Neural crest cell (in vitro differentiated cells): ENCODE measurements around the gene NHP2. TPM values are rescaled to one million over a fixed set of nuclear protein-coding genes. Genes with fewer than 3 reads are reported as not detected.

Experiments used
- DNase-seq: peaks from one replicate; pipeline ENCODE4 v3.0.0; 2021; ENCODE audit warnings: low read depth, mixed read lengths, low spot score
- H3K27ac Mint-ChIP-seq: one replicate; pipeline ENCODE4 v1.8.0; 2021; ENCODE audit warnings: mild to moderate bottlenecking, mixed read lengths; ENCODE audit not compliant: unreplicated experiment
- H3K27me3 Mint-ChIP-seq: 2 replicates; pipeline ENCODE4 v1.8.0; 2021; ENCODE audit warnings: low read depth, mild to moderate bottlenecking, mixed read lengths
- H3K36me3 Mint-ChIP-seq: 2 replicates; pipeline ENCODE4 v1.8.0; 2021; ENCODE audit warnings: low read depth, mild to moderate bottlenecking, mixed read lengths
- H3K4me1 Mint-ChIP-seq: 2 replicates; pipeline ENCODE4 v1.8.0; 2021; ENCODE audit warnings: mixed read lengths
- H3K4me3 Mint-ChIP-seq: one replicate; pipeline ENCODE4 v1.8.0; 2021; ENCODE audit warnings: mild to moderate bottlenecking, mixed read lengths
- H3K9me3 Mint-ChIP-seq: 2 replicates; pipeline ENCODE4 v1.8.0; 2021; ENCODE audit warnings: mixed read lengths
- CTCF ChIP-seq: fragments of 200-600 bp; sonication (generic); conservative IDR thresholded peaks from 2 replicates; pipeline ENCODE4 v1.5.0; 2021; ENCODE audit warnings: antibody characterized with exemption, mild to moderate bottlenecking
- total RNA-seq: library from RNA; stranded (reverse); gene quantifications from 2 replicates; pipeline ENCODE4 v1.2.1, GENCODE V29; 2021

Gene NHP2
- total RNA-seq, 1 donor from 2014 or later: 169 TPM

- no peaks in the 10 kb centered on the region for H3K9me3 Mint-ChIP-seq
- no peak for TF ChIP-seq CTCF
- no peak for DNase-seq
- H3K4me3 Mint-ChIP-seq: no peak overlapping the region
- peaks cover 8% of the 10 kb centered on the region for H3K4me1 Mint-ChIP-seq
- H3K36me3 Mint-ChIP-seq: no peaks in the 10 kb centered on the region
- H3K27me3 Mint-ChIP-seq: peaks cover 3% of the 10 kb centered on the region
- H3K27ac Mint-ChIP-seq: no peak overlapping the region
Measured at GRCh38 chr5:178121391-178122276, 32.1 kb downstream of the NHP2 start.

- H3K27me3 Mint-ChIP-seq: peaks cover 10% of the 10 kb centered on the region
- H3K4me1 Mint-ChIP-seq: peaks cover 14% of the 10 kb centered on the region
- H3K36me3 Mint-ChIP-seq: no peaks in the 10 kb centered on the region
- no peak overlapping the region for H3K4me3 Mint-ChIP-seq
- H3K9me3 Mint-ChIP-seq: no peaks in the 10 kb centered on the region
- peak; percentile 29 for DNase-seq
- H3K27ac Mint-ChIP-seq: no peak overlapping the region
- peak; percentile 60 for TF ChIP-seq CTCF
Measured at GRCh38 chr5:178120607-178121357, 32.9 kb downstream of the NHP2 start.

GRCh38 chr5:178119915-178120606 is 33.6 kb downstream of the NHP2 start:
- H3K27me3 Mint-ChIP-seq: peaks cover 17% of the 10 kb centered on the region
- no peaks in the 10 kb centered on the region for H3K36me3 Mint-ChIP-seq
- H3K4me1 Mint-ChIP-seq: peaks cover 19% of the 10 kb centered on the region
- TF ChIP-seq CTCF: no peak
- H3K9me3 Mint-ChIP-seq: no peaks in the 10 kb centered on the region
- no peak overlapping the region for H3K27ac Mint-ChIP-seq
- DNase-seq: no peak
- no peak overlapping the region for H3K4me3 Mint-ChIP-seq

GRCh38 chr5:178117923-178118701 is 35.6 kb downstream of the NHP2 start:
- TF ChIP-seq CTCF: no peak
- Mint-ChIP-seq H3K36me3 (no peaks in the 10 kb centered on the region), H3K9me3 (no peaks in the 10 kb centered on the region), H3K4me1 (peaks cover 28% of the 10 kb centered on the region), H3K27ac (no peak overlapping the region), H3K27me3 (peaks cover 28% of the 10 kb centered on the region), H3K4me3 (no peak overlapping the region)
- DNase-seq: no peak
